IPS-18a (cell line): ENCODE data around the gene PPP1CC.
"Not testable (repeated sequence)": the region's sequence is repeated elsewhere in the genome, so short reads cannot be mapped to it uniquely, and the experiment has no call there.

Source experiments
- H3K27ac ChIP-seq: one replicate; pipeline ENCODE4 v1.5.1; 2013; ENCODE audit warnings: low read length
- H3K27me3 ChIP-seq: one replicate; pipeline ENCODE4 v1.6.1; 2013; ENCODE audit warnings: mild to moderate bottlenecking, low read length; ENCODE audit not compliant: control insufficient read depth, insufficient read depth
- H3K36me3 ChIP-seq: one replicate; pipeline ENCODE4 v1.6.1; 2013; ENCODE audit warnings: low read depth, low read length; ENCODE audit not compliant: control insufficient read depth
- H3K4me1 ChIP-seq: one replicate; pipeline ENCODE4 v1.6.1; 2013; ENCODE audit warnings: low read depth, low read length; ENCODE audit not compliant: control insufficient read depth
- H3K4me3 ChIP-seq: one replicate; pipeline ENCODE4 v1.5.1; 2013; ENCODE audit warnings: low read length
- H3K9ac ChIP-seq: one replicate; pipeline ENCODE4 v1.6.1; 2013; ENCODE audit warnings: mild to moderate bottlenecking, low read length, moderate library complexity
- H3K9me3 ChIP-seq: one replicate; pipeline ENCODE4 v1.6.1; 2013; ENCODE audit warnings: low read depth, low read length; ENCODE audit not compliant: control insufficient read depth

Gene PPP1CC

DNA sequence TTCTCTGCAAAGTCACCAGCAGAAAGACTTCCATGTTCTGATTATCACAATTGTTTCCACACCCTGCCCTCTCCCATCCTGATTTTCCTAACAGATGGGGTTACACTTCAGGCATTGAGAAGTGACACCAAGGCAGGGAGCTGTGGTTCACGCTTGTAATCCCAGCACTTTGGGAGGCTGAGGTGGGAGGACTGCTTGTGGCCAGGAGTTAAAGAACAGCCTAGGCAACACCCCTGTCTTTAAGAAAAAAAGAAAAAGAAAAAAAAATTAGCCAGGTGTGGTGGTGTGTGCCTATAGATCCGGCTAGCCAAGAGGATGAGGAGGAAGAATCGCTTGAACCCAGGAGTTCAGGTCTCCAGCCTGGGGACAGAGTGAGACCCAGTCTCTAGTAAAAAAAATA, 5.2 kb downstream of the PPP1CC start:
- Histone ChIP-seq H3K9me3 (no peaks in the 10 kb centered on the region), H3K4me3 (no peak overlapping the region), H3K4me1 (peaks cover 16% of the 10 kb centered on the region), H3K9ac (no peak overlapping the region), H3K27me3 (no peaks in the 10 kb centered on the region), H3K36me3 (peaks cover 5% of the 10 kb centered on the region), H3K27ac (no peak overlapping the region)

DNA sequence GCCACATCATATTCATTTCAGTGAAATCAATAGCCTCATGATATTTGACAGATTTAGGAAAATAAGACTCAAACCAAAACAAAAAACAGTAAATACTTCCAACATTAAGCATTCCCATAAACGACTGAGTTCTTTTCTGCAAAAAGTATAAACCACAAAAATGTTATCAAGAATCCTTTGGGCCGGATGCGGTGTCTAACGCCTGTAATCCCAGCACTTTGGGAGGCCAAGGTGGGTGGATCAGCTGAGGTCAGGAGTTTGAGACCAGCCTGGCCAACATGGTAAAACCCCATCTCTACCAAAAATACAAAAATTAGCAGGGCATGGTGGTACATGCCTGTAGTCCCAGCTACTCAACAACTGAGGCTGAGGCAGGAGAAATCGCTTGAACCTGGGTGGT, 5.7 kb downstream of the PPP1CC start:
- peaks cover 16% of the 10 kb centered on the region for H3K4me1 ChIP-seq
- H3K27me3 ChIP-seq, H3K9me3 ChIP-seq, H3K9ac ChIP-seq, H3K36me3 ChIP-seq, H3K4me3 ChIP-seq, H3K27ac ChIP-seq: not testable (repeated sequence)

GRCh38 chr12:110733900-110734299, 8.8 kb downstream of the PPP1CC start:
- no peak overlapping the region for H3K9ac ChIP-seq

GRCh38 chr12:110733089-110733715, 9.5 kb downstream of the PPP1CC start:
- H3K4me3 ChIP-seq: no peak overlapping the region

More at GRCh38 chr12:110733900-110734299, 8.8 kb downstream of the PPP1CC start:
- Histone ChIP-seq H3K36me3 (peaks cover 36% of the 10 kb centered on the region), H3K4me1 (peaks cover 4% of the 10 kb centered on the region), H3K27me3 (no peaks in the 10 kb centered on the region), H3K27ac (no peak overlapping the region), H3K4me3 (no peak overlapping the region), H3K9me3 (no peaks in the 10 kb centered on the region)

GRCh38 chr12:110732572-110732971, 10.1 kb downstream of the PPP1CC start:
- Histone ChIP-seq H3K27me3 (no peaks in the 10 kb centered on the region), H3K4me1 (no peaks in the 10 kb centered on the region), H3K4me3 (no peak overlapping the region), H3K36me3 (peaks cover 42% of the 10 kb centered on the region), H3K27ac (no peak overlapping the region), H3K9me3 (no peaks in the 10 kb centered on the region), H3K9ac (no peak overlapping the region)

More at GRCh38 chr12:110733089-110733715, 9.5 kb downstream of the PPP1CC start:
- no peak overlapping the region for H3K9ac ChIP-seq
- H3K36me3 ChIP-seq: peaks cover 42% of the 10 kb centered on the region
- no peaks in the 10 kb centered on the region for H3K4me1 ChIP-seq
- no peaks in the 10 kb centered on the region for H3K27me3 ChIP-seq
- no peaks in the 10 kb centered on the region for H3K9me3 ChIP-seq
- no peak overlapping the region for H3K27ac ChIP-seq

GRCh38 chr12:110731479-110731878, 11.2 kb downstream of the PPP1CC start:
- no peak overlapping the region for H3K4me3 ChIP-seq
- H3K36me3 ChIP-seq: peaks cover 50% of the 10 kb centered on the region
- no peaks in the 10 kb centered on the region for H3K9me3 ChIP-seq
- H3K27me3 ChIP-seq: no peaks in the 10 kb centered on the region
- no peak overlapping the region for H3K27ac ChIP-seq
- H3K4me1 ChIP-seq: peaks cover 9% of the 10 kb centered on the region
- no peak overlapping the region for H3K9ac ChIP-seq

DNA sequence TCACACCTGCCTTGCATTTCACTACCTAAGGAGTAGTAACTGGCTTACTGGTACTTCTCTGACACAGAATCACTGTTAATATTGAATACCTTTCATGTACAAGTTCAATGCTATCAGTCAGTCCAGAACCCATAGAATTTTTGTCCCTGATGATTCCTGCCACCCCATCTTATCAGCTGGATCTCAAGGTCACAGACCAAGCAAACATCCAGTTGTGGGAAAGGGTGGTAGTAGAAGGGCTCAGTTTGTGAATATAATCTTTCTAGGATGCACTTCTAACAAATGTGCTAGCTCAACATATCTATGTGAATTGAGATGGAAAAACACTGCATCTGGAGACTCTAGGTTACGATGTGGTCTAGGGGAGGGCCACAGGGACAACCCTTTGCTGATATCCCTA, 14.1 kb downstream of the PPP1CC start:
- Histone ChIP-seq H3K9ac (no peak overlapping the region), H3K36me3 (peaks cover 78% of the 10 kb centered on the region), H3K4me3 (no peak overlapping the region), H3K27ac (no peak overlapping the region), H3K9me3 (no peaks in the 10 kb centered on the region), H3K4me1 (peaks cover 12% of the 10 kb centered on the region), H3K27me3 (no peaks in the 10 kb centered on the region)

DNA sequence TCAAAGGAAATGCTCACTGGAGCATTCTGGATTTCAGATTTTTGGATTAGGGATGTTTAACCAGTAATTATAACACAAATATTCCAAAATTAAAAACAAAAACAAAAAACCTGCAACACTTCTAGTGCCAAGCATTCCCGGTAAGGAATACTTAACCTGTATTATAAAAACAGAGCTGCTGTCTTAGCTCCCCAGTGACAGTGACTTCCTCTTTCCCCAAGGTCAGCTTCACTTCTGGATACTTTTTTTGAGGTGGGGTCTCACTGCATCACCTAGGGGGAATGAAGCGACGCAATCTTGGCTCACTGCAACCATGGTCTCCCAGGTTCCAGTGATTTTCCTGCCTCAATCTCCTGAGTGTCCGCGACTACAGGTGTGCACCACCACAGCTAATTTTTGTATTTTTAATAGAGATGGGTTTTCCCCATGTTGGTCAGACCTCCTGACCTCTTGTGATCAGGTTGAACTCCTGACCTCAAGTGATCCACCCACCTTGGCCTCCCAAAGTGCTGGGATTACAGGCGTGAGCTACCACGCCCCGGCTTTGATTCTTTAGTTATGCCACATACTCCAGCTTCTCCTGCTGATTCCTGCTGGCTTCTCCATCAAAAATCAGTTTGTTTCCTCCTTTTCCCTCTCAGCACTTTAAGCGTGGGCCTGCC, 15.9 kb downstream of the PPP1CC start:
- Histone ChIP-seq H3K36me3 (peaks cover 95% of the 10 kb centered on the region), H3K4me1 (peaks cover 12% of the 10 kb centered on the region), H3K27me3 (no peaks in the 10 kb centered on the region), H3K9ac (no peak overlapping the region), H3K4me3 (no peak overlapping the region), H3K9me3 (no peaks in the 10 kb centered on the region), H3K27ac (no peak overlapping the region)

GRCh38 chr12:110726028-110726427, 16.7 kb downstream of the PPP1CC start:
- Histone ChIP-seq H3K27me3 (no peaks in the 10 kb centered on the region), H3K4me1 (peaks cover 12% of the 10 kb centered on the region), H3K36me3 (peaks cover 95% of the 10 kb centered on the region), H3K9me3 (no peaks in the 10 kb centered on the region), H3K27ac (no peak overlapping the region), H3K9ac (no peak overlapping the region), H3K4me3 (no peak overlapping the region)

DNA sequence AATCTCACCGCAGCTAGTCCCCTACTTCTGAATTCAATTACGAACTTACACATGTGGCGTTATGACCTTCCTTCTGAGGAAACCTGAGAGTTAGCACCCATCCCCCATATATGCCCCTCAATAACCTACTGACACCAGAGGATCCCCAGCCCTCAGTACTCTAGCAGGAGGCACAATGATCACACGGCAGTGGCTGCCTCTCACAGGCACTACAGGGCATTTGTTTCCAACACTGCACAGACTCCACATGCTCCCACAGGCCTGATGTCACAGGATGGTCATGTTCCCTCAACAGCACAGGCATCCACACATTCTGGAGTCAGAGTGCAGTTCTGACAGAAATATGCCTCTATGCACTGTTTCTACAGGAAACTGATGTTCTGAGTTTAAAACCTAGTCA, 17.4 kb downstream of the PPP1CC start:
- Histone ChIP-seq H3K27me3 (no peaks in the 10 kb centered on the region), H3K4me1 (peaks cover 12% of the 10 kb centered on the region), H3K27ac (no peak overlapping the region), H3K4me3 (no peak overlapping the region), H3K9ac (no peak overlapping the region), H3K36me3 (peaks cover 95% of the 10 kb centered on the region), H3K9me3 (no peaks in the 10 kb centered on the region)

DNA sequence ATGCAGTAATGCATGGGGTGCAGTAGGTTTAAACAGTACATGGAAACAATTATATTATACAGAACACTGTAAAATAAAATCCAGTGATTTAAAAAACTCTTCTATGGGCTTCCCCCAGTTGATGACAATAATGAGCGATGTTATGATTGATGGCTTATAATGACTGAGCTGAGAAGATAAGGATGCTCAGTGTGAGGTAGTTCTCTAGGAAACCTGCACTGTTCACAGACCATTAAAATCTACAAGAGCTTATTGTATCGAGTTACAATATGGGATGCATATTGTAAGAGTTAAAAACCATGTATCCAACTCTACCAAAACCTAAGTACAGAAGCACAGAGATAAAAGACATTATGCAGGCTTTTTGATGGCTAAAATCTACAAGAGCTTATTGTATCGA, 19.8 kb downstream of the PPP1CC start:
- Histone ChIP-seq H3K4me1 (peaks cover 12% of the 10 kb centered on the region), H3K36me3 (peaks cover 97% of the 10 kb centered on the region)
- not testable (repeated sequence) for H3K9me3 ChIP-seq, H3K9ac ChIP-seq, H3K27ac ChIP-seq, H3K27me3 ChIP-seq, H3K4me3 ChIP-seq

GRCh38 chr12:110721570-110721969, 21.1 kb downstream of the PPP1CC start:
- no peaks in the 10 kb centered on the region for H3K9me3 ChIP-seq
- peaks cover 90% of the 10 kb centered on the region for H3K36me3 ChIP-seq
- no peak overlapping the region for H3K9ac ChIP-seq

More at GRCh38 chr12:110721570-110721969, 21.1 kb downstream of the PPP1CC start:
- H3K4me3 ChIP-seq: no peak overlapping the region
- no peak overlapping the region for H3K27ac ChIP-seq
- H3K27me3 ChIP-seq: no peaks in the 10 kb centered on the region
- H3K4me1 ChIP-seq: peaks cover 5% of the 10 kb centered on the region
